Muscle of leg (tissue), 11 donors: ENCODE measurements around the gene PODNL1. TPM values are rescaled to one million over a fixed set of nuclear protein-coding genes. Genes with fewer than 3 reads are reported as not detected.

ENCODE experiments used
- DNase-seq: peaks from one replicate; pipeline ENCODE4 v3.0.0; 2013
- H3K27ac ChIP-seq: one replicate; pipeline ENCODE4 v1.5.1; 2013; ENCODE audit warnings: mild to moderate bottlenecking, low read length, control low read depth
- H3K27me3 ChIP-seq: one replicate; pipeline ENCODE4 v1.6.1; 2013; ENCODE audit warnings: low read length; ENCODE audit not compliant: control insufficient read depth, insufficient read depth
- H3K36me3 ChIP-seq: one replicate; pipeline ENCODE4 v1.6.1; 2013; ENCODE audit warnings: low read length; ENCODE audit not compliant: control insufficient read depth, insufficient read depth
- H3K4me1 ChIP-seq: one replicate; pipeline ENCODE4 v1.6.1; 2013; ENCODE audit warnings: low read length; ENCODE audit not compliant: control insufficient read depth, insufficient read depth
- H3K4me3 ChIP-seq: one replicate; pipeline ENCODE4 v1.5.1; 2013; ENCODE audit warnings: low read length, control low read depth
- H3K9me3 ChIP-seq: replicated peaks from 2 replicates; pipeline ENCODE4 v1.6.1; 2013; ENCODE audit warnings: low read depth, low read length; ENCODE audit not compliant: control insufficient read depth
- WGBS: methylation state at CpG from one replicate; pipeline ENCODE4 v1.1.5; 2013; ENCODE audit warnings: missing lambda C conversion rate; ENCODE audit not compliant: insufficient coverage; 5-methylcytosine and 5-hydroxymethylcytosine counted together
- polyA plus RNA-seq, 8 donors: library from polyadenylated mRNA; unstranded; fragments of 120-200 nt; gene quantifications; one replicate each; pipeline versions ENCODE4 v1.2.1 to v1.2.3, GENCODE V29; 2013; ENCODE audit warnings: inconsistent platforms in 1 of 8, low replicate concordance in 1 of 8; ENCODE audit not compliant: insufficient read length in 8 of 8, insufficient read depth in 1 of 8
- total RNA-seq: library from RNA; stranded (reverse); fragments of 120-200 nt; gene quantifications from one replicate; pipeline ENCODE4 v1.2.4, GENCODE V29; 2013

The PODNL1 gene
- total and polyA plus RNA-seq, 9 donors, result 0.09 to 1.4 (median 0.97) TPM

GRCh38 chr19:13981988-13982501 is 43.8 kb upstream of the PODNL1 start:
- peaks cover 56% of the 10 kb centered on the region for H3K4me1 ChIP-seq
- H3K4me3 ChIP-seq, result no peak overlapping the region
- WGBS, result 80% methylated on average over 15 of the region's 17 CpGs
- H3K36me3 ChIP-seq, result peaks cover 37% of the 10 kb centered on the region
- H3K27ac ChIP-seq, result no peak overlapping the region
- no peaks in the 10 kb centered on the region for H3K9me3 ChIP-seq
- H3K27me3 ChIP-seq, result no peaks in the 10 kb centered on the region
- no peak for DNase-seq

- Histone ChIP-seq H3K27ac (no peak overlapping the region), H3K27me3 (no peaks in the 10 kb centered on the region), H3K36me3 (peaks cover 36% of the 10 kb centered on the region), H3K9me3 (no peaks in the 10 kb centered on the region), H3K4me3 (no peak overlapping the region), H3K4me1 (peaks cover 50% of the 10 kb centered on the region)
- DNase-seq, result no peak
- WGBS, result 63% methylated on average over 9 of the region's 9 CpGs
Measured at GRCh38 chr19:13981467-13981866, 43.2 kb upstream of the PODNL1 start.

- DNase-seq, result no peak
- no peaks in the 10 kb centered on the region for H3K9me3 ChIP-seq
- no peak overlapping the region for H3K27ac ChIP-seq
- H3K4me3 ChIP-seq, result no peak overlapping the region
- H3K27me3 ChIP-seq, result no peaks in the 10 kb centered on the region
- WGBS, result no CpG with 5 or more reads among the region's 5 CpGs
- peaks cover 39% of the 10 kb centered on the region for H3K36me3 ChIP-seq
- H3K4me1 ChIP-seq, result peaks cover 47% of the 10 kb centered on the region
Measured at GRCh38 chr19:13981021-13981420, 42.8 kb upstream of the PODNL1 start.

- no peak overlapping the region for H3K27ac ChIP-seq
- no peak for DNase-seq
- H3K36me3 ChIP-seq, result peaks cover 40% of the 10 kb centered on the region
- H3K9me3 ChIP-seq, result no peaks in the 10 kb centered on the region
- 64% methylated on average over 11 of the region's 15 CpGs for WGBS
- no peaks in the 10 kb centered on the region for H3K27me3 ChIP-seq
- peaks cover 41% of the 10 kb centered on the region for H3K4me1 ChIP-seq
- no peak overlapping the region for H3K4me3 ChIP-seq
Measured at GRCh38 chr19:13980340-13980739, 42.1 kb upstream of the PODNL1 start.

GRCh38 chr19:13979686-13980085 is 41.5 kb upstream of the PODNL1 start:
- Histone ChIP-seq H3K36me3 (peaks cover 40% of the 10 kb centered on the region), H3K4me3 (peak overlapping the region; percentile 40), H3K9me3 (no peaks in the 10 kb centered on the region), H3K27me3 (no peaks in the 10 kb centered on the region), H3K4me1 (peaks cover 40% of the 10 kb centered on the region), H3K27ac (peak overlapping the region; percentile 72)
- 67% methylated on average over 4 of the region's 12 CpGs for WGBS
- no peak for DNase-seq

- H3K27me3 ChIP-seq, result no peaks in the 10 kb centered on the region
- H3K4me3 ChIP-seq, result peak overlapping the region; percentile 40
- peak; percentile 68 for DNase-seq
- no peaks in the 10 kb centered on the region for H3K9me3 ChIP-seq
- 5% methylated on average over 9 of the region's 12 CpGs for WGBS
- peaks cover 40% of the 10 kb centered on the region for H3K4me1 ChIP-seq
- peak overlapping the region; percentile 72 for H3K27ac ChIP-seq
- peaks cover 43% of the 10 kb centered on the region for H3K36me3 ChIP-seq
Measured at GRCh38 chr19:13979244-13979615, 41.0 kb upstream of the PODNL1 start.

GRCh38 chr19:13978351-13979243 is 40.4 kb upstream of the PODNL1 start:
- DNase-seq, result peak; percentile 94
- no peaks in the 10 kb centered on the region for H3K27me3 ChIP-seq
- H3K36me3 ChIP-seq, result peaks cover 46% of the 10 kb centered on the region
- H3K27ac ChIP-seq, result peak overlapping the region; percentile 84
- H3K4me3 ChIP-seq, result peak overlapping the region; percentile 40
- no peaks in the 10 kb centered on the region for H3K9me3 ChIP-seq
- H3K4me1 ChIP-seq, result peaks cover 40% of the 10 kb centered on the region
- 1% methylated on average over 64 of the region's 74 CpGs for WGBS

- Histone ChIP-seq H3K4me3 (no peak overlapping the region), H3K9me3 (no peaks in the 10 kb centered on the region), H3K27ac (peak overlapping the region; percentile 84), H3K36me3 (peaks cover 47% of the 10 kb centered on the region), H3K4me1 (peaks cover 40% of the 10 kb centered on the region), H3K27me3 (no peaks in the 10 kb centered on the region)
- WGBS, result 88% methylated on average over 2 of the region's 12 CpGs
- DNase-seq, result no peak
Measured at GRCh38 chr19:13977803-13978202, 39.6 kb upstream of the PODNL1 start.

GRCh38 chr19:13976446-13976845 is 38.2 kb upstream of the PODNL1 start:
- no peak for DNase-seq
- Histone ChIP-seq H3K4me3 (no peak overlapping the region), H3K27me3 (no peaks in the 10 kb centered on the region), H3K4me1 (peaks cover 35% of the 10 kb centered on the region), H3K36me3 (peaks cover 46% of the 10 kb centered on the region), H3K9me3 (no peaks in the 10 kb centered on the region), H3K27ac (no peak overlapping the region)
- WGBS, result 79% methylated on average over 7 of the region's 12 CpGs

- no peak for DNase-seq
- WGBS, result 85% methylated on average over 9 of the region's 11 CpGs
- Histone ChIP-seq H3K4me3 (no peak overlapping the region), H3K36me3 (peaks cover 48% of the 10 kb centered on the region), H3K9me3 (no peaks in the 10 kb centered on the region), H3K27ac (no peak overlapping the region), H3K4me1 (peaks cover 31% of the 10 kb centered on the region), H3K27me3 (no peaks in the 10 kb centered on the region)
Measured at GRCh38 chr19:13975870-13976269, 37.7 kb upstream of the PODNL1 start.
